Measurements from ENCODE around the gene HIP1R.

DNA sequence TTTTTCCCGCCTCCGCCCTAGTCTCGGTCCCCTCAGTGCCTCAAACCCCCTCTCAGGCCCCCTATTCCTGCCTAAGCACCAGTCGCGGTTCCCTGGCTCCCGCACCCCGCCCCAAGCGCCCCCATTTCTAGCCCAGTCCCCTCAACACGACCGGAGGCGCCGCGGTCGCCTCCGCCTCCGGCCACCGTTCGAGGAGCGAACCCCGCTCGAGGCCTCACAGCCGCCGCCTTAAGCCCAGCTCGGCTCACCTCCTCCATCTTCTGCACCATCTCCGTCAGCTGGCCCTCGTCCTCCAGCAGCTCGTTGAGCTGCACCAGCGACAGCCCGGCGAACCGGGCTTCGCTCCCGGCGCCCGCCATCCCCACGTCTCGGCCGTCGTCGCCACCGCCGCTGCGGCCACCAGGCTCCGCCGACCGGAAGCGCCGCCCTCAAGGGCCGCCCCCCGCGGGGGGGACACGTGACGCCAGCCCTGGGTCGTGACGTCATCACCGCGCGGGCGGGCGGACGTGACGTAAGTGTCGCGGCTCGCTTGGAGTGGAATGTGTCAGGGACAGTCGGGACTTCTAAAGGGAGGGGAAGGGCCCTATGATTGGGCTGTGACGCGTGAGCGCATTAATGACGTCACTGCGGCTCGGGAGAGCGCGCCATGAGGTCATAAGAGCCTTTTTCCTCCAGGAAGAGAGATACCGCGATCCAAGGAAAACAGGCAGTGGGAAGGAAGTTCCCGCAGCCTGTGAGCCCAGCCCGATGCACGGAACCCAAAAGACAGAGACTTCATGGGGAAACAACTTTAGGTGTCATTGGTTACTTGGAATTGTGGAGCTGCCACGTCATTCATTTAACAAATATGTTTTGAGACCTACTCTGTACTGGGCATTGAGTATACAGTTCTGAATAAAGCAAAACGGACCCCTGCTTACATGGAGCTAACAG is 60.7 kb downstream of the HIP1R start, which contains the start of gene VPS37B:
- TF ChIP-seq, protein P1, sequence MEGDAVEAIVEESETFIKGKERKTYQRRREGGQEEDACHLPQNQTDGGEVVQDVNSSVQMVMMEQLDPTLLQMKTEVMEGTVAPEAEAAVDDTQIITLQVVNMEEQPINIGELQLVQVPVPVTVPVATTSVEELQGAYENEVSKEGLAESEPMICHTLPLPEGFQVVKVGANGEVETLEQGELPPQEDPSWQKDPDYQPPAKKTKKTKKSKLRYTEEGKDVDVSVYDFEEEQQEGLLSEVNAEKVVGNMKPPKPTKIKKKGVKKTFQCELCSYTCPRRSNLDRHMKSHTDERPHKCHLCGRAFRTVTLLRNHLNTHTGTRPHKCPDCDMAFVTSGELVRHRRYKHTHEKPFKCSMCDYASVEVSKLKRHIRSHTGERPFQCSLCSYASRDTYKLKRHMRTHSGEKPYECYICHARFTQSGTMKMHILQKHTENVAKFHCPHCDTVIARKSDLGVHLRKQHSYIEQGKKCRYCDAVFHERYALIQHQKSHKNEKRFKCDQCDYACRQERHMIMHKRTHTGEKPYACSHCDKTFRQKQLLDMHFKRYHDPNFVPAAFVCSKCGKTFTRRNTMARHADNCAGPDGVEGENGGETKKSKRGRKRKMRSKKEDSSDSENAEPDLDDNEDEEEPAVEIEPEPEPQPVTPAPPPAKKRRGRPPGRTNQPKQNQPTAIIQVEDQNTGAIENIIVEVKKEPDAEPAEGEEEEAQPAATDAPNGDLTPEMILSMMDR (IDR thresholded peaks at IDR 0.05): peak in 3 of 6 experiments; percentile 16 to 43 (median 24)
- TF ChIP-seq POLR2A (IDR thresholded peaks at IDR 0.05): peak in 3 of 4 donors; percentile 95 to 98 (median 97)

All from esophagus squamous epithelium (tissue), 4 donors.